GM23338 (cell line): ENCODE measurements around the gene FGF11.
A peak's percentile ranks its signal among the peaks of the same experiment; 100 is the strongest.

Source experiments
- CTCF ChIP-seq, 2 experiments: fragments of 200-600 bp in 1 of 2; sonication (generic) in 1 of 2; conservative IDR thresholded peaks; 2 replicates each; pipeline versions ENCODE4 v1.5.1 to v1.6.1; 2016 to 2017; ENCODE audit warnings: antibody characterized with exemption in 2 of 2, low read depth in 2 of 2, mild to moderate bottlenecking in 2 of 2, moderate library complexity in 1 of 2
- POLR2AphosphoS5 ChIP-seq: IDR thresholded peaks from 2 replicates; pipeline ENCODE4 v1.6.1; 2016; ENCODE audit warnings: antibody characterized with exemption, low read depth

DNA sequence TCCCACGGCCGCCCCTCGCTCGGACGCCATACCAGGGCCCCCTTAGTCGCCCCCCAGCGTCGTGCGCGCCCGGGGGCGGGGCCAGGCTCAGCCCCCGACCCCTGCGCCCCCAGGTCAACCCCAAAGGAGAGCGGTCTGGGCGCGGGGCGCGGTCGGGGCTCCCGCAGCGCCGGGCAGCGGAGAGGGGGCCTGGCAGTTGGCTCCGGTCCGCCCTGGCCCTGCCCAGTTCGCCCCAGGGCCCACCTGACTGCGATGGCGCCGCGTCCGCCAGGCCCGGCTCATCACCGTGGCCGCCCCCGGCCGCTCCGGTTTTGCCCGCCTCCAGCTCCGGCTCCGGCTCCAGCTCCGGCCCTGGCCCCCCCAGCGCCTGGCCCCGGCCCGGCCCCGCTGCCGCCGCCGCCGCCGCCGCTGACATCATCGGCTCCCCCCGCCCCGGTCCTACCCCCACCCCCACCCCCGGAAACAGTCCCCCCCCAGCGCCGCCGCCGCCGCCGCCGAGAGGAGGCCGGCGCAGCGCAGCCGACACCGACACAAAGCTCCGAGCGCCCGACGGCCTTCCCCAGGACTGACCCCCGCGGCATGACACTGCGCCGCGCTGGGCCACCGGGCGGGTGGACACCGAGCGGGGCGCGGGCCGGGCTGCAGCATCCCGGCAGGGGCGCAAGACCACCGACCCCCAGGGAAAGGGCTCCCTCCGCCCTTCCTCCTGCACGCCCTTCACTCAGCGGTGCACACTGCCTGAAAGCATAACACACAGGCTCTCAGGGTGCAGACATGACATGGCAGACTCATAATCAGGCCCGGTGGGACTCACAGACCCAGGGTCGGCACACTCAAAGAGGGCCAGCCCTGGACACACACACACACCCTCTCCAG, 40.1 kb downstream of the FGF11 start, which contains the start of gene ZBTB4:
- TF ChIP-seq CTCF (conservative IDR thresholded peaks at IDR 0.05; ENCODE audit: low read depth in 2 of 2) (no peak), POLR2AphosphoS5 (peak; percentile 23; the same call in 1 of the 2 replicates)
